ENCODE data around the gene TLCD2. TPM values are rescaled to one million over a fixed set of nuclear protein-coding genes. Genes with fewer than 3 reads are reported as not detected.

TLCD2 gene
- polyA plus RNA-seq, 1 experiment: 3.1 TPM

- Histone ChIP-seq H3K27me3 (ENCODE audit: control insufficient read depth, insufficient read depth, low read length) (no peaks in the 10 kb centered on the region), H3K4me3 (ENCODE audit: low read depth, low read length) (no peak overlapping the region), H3K27ac (ENCODE audit: low read depth, low read length) (no peak overlapping the region), H3K9me3 (ENCODE audit: control insufficient read depth, insufficient read depth, low read length) (peaks cover 2% of the 10 kb centered on the region; the same call in 1 of the 2 replicates)
- no peak for DNase-seq (ENCODE audit: low read depth, low spot score)
- ChIA-PET CTCF (no interaction called here), POLR2A (interaction anchor here (0.6 to 2.6 kb wide), 2 partner anchors 15 to 45 kb away, joined by 3 to 10 read pairs; no protein-coding TSS in a partner anchor)
- no peak for TF ChIP-seq CTCF (IDR thresholded peaks at IDR 0.05; ENCODE audit: low read depth, low read length)
These were observed 21.0 kb upstream of the TLCD2 start for GRCh38 chr17:1731194-1731506.

GRCh38 chr17:1730326-1731193, 20.4 kb upstream of the TLCD2 start:
- TF ChIP-seq CTCF (IDR thresholded peaks at IDR 0.05; ENCODE audit: low read depth, low read length): no peak
- H3K27ac ChIP-seq (ENCODE audit: low read depth, low read length): peak overlapping the region; percentile 11
- no peaks in the 10 kb centered on the region for H3K27me3 ChIP-seq (ENCODE audit: control insufficient read depth, insufficient read depth, low read length)
- POLR2A ChIA-PET: interaction anchor here (2.6 kb wide), 1 partner anchor 14 kb away, joined by 10 read pairs; no protein-coding TSS in a partner anchor
- CTCF ChIA-PET: interaction anchor here (0.9 to 1.1 kb wide), 2 partner anchors 9 to 54 kb away, joined by 4 read pairs; no protein-coding TSS in a partner anchor
- no peak overlapping the region for H3K4me3 ChIP-seq (ENCODE audit: low read depth, low read length)
- H3K9me3 ChIP-seq (ENCODE audit: control insufficient read depth, insufficient read depth, low read length): peaks cover 8% of the 10 kb centered on the region; the same call in 1 of the 2 replicates
- no peak for DNase-seq (ENCODE audit: low read depth, low spot score)

GRCh38 chr17:1729966-1730325, 19.8 kb upstream of the TLCD2 start:
- ChIA-PET POLR2A (interaction anchor here (2.6 kb wide), 1 partner anchor 13 kb away, joined by 10 read pairs; no protein-coding TSS in a partner anchor), CTCF (interaction anchor here (0.9 to 1.1 kb wide), 2 partner anchors 9 to 54 kb away, joined by 4 read pairs; no protein-coding TSS in a partner anchor)
- Histone ChIP-seq H3K27me3 (ENCODE audit: control insufficient read depth, insufficient read depth, low read length) (no peaks in the 10 kb centered on the region), H3K4me3 (ENCODE audit: low read depth, low read length) (no peak overlapping the region), H3K9me3 (ENCODE audit: control insufficient read depth, insufficient read depth, low read length) (peaks cover 11% of the 10 kb centered on the region; the same call in 1 of the 2 replicates), H3K27ac (ENCODE audit: low read depth, low read length) (no peak overlapping the region)
- DNase-seq (ENCODE audit: low read depth, low spot score): no peak
- TF ChIP-seq CTCF (IDR thresholded peaks at IDR 0.05; ENCODE audit: low read depth, low read length): no peak

GRCh38 chr17:1727876-1728630, 17.9 kb upstream of the TLCD2 start:
- ChIA-PET CTCF (no interaction called here), POLR2A (interaction anchor here (2.9 kb wide), 1 partner anchor 11 kb away, joined by 14 read pairs; no protein-coding TSS in a partner anchor)
- no peak overlapping the region for H3K27ac ChIP-seq (ENCODE audit: low read depth, low read length)
- no peaks in the 10 kb centered on the region for H3K27me3 ChIP-seq (ENCODE audit: control insufficient read depth, insufficient read depth, low read length)
- TF ChIP-seq CTCF (IDR thresholded peaks at IDR 0.05; ENCODE audit: low read depth, low read length): no peak
- no peak overlapping the region for H3K4me3 ChIP-seq (ENCODE audit: low read depth, low read length)
- DNase-seq (ENCODE audit: low read depth, low spot score): no peak
- H3K9me3 ChIP-seq (ENCODE audit: control insufficient read depth, insufficient read depth, low read length): peaks cover 11% of the 10 kb centered on the region; the same call in 1 of the 2 replicates

All from AG04450 (cell line).